ENCODE data around the gene AVL9.
A peak's percentile ranks its signal among the peaks of the same experiment; 100 is the strongest.
"Not testable (repeated sequence)": the region's sequence is repeated elsewhere in the genome, so short reads cannot be mapped to it uniquely, and the experiment has no call there.

Gene AVL9

DNA sequence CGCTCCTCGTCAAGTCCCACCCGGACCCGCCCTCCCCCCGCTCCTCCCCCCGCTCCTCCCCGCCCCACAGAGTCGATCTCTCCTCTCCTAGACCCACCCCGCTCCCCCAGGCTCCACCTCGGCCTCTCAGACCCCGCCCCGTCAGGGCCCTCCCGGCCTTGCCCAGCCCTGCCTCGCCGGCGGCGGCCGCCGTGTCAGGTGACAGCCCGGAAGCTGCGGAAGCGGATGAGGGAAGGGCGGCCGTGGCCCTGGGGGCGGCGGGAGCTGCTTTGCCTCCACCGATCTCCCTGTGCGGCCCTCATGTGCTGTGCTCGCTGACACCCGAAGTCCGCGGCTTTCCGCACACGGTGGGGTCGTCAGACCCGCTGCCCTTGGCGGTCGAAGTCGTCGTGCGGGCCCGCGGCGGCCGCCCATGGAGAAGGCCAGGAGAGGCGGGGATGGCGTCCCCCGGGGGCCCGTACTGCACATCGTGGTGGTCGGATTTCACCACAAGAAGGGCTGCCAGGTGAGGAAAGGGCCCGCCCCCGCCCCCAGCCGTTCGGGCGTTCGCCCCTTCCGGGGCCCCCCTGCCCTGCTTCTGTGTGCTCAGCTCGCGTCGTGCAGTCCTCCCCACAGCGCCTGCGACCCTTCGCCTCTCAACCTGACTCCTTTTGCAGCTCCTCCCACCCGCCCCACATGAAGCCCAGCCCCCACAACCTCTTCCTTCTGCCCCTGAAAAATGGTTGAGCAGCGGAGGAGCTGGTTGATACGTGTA, at the start of gene AVL9:
Gene AVL9 (plus strand): TSS at position 192 of the 754 bp plus-strand sequence. CDS start 221 bp downstream, at position 413.
- peak; percentile 99 for DNase-seq (ENCODE audit: low read depth)

GRCh38 chr7:32447218-32447617, 48.1 kb upstream of the AVL9 start:
- DNase-seq (ENCODE audit: low read depth), result no peak

- DNase-seq (ENCODE audit: low read depth), result no peak
These were observed 41.8 kb upstream of the AVL9 start for GRCh38 chr7:32453341-32454011.

GRCh38 chr7:32458025-32458424, 37.3 kb upstream of the AVL9 start:
- DNase-seq (ENCODE audit: low read depth), result no peak

GRCh38 chr7:32459788-32460187, 35.5 kb upstream of the AVL9 start:
- no peak for DNase-seq (ENCODE audit: low read depth)

DNA sequence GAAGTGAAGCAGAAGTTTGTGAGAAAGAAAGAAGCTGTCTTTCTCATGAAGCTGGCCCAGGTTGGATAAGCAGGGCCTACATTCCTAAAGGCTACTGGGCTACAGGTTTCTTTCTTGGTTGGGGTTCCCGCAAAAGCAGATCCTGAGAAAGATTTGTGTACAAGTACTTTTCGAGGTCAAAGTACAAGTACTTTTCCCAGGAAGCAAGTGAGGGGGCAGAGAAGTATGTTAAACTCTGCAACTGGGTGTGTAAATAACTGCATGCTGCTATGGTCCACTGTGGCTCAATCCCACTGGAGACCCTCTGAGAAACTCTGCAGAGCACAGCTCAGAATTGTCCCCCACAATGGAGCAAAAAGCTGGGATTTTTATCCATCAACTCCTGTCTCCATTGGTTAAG, 33.8 kb upstream of the AVL9 start:
- no peak for DNase-seq (ENCODE audit: low read depth)

- no peak for DNase-seq (ENCODE audit: low read depth)
These were observed 32.8 kb upstream of the AVL9 start for GRCh38 chr7:32462451-32462850.

GRCh38 chr7:32462977-32463376, 32.3 kb upstream of the AVL9 start:
- DNase-seq (ENCODE audit: low read depth), result no peak

DNA sequence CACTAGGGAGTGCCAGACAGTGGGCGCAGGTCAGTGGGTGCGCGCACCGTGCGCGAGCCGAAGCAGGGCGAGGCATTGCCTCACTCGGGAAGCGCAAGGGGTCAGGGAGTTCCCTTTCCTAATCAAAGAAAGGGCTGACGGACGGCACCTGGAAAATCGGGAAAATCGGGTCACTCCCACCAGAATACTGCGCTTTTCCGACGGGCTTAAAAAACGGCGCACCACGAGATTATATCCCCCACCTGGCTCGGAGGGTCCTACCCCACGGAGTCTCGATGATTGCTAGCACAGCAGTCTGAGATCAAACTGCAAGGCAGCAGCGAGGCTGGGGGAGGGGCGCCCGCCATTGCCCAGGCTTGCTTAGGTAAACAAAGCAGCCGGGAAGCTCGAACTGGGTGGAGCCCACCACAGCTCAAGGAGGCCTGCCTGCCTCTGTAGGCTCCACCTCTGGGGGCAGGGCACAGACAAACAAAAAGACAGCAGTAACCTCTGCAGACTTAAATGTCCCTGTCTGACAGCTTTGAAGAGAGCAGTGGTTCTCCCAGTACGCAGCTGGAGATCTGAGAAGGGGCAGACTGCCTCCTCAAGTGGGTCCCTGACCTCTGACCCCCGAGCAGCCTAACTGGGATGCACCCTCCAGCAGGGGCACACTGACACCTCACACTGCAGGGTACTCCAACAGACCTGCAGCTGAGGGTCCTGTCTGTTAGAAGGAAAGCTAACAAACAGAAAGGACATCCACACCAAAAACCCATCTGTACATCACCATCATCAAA, 30.5 kb upstream of the AVL9 start:
- not testable (repeated sequence) for DNase-seq (ENCODE audit: low read depth)

GRCh38 chr7:32470004-32470403, 25.3 kb upstream of the AVL9 start:
- not testable (repeated sequence) for DNase-seq (ENCODE audit: low read depth)

- no peak for DNase-seq (ENCODE audit: low read depth)
These were observed 24.4 kb upstream of the AVL9 start for GRCh38 chr7:32470871-32471270.

GRCh38 chr7:32472015-32472414, 23.3 kb upstream of the AVL9 start:
- no peak for DNase-seq (ENCODE audit: low read depth)

GRCh38 chr7:32474008-32474407, 21.3 kb upstream of the AVL9 start:
- DNase-seq (ENCODE audit: low read depth), result no peak

- no peak for DNase-seq (ENCODE audit: low read depth)
These were observed 18.3 kb upstream of the AVL9 start for GRCh38 chr7:32476816-32477648.

DNA sequence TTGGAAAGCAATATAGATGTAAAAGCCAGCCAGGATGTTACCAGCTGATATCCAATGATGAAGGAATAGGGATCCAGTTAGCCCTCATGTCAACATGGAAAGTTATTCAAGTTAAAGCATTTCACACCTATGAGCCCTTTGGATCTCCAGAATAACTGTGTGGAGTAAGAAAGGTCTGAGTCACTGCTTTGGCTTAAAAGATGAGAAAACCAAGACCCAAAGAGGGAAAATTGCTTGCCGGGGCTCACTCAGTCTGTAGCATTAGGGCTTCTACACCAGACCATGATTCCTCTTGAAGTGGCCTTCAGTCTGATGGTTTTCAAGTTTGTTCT, 17.7 kb upstream of the AVL9 start:
- no peak for DNase-seq (ENCODE audit: low read depth)

DNA sequence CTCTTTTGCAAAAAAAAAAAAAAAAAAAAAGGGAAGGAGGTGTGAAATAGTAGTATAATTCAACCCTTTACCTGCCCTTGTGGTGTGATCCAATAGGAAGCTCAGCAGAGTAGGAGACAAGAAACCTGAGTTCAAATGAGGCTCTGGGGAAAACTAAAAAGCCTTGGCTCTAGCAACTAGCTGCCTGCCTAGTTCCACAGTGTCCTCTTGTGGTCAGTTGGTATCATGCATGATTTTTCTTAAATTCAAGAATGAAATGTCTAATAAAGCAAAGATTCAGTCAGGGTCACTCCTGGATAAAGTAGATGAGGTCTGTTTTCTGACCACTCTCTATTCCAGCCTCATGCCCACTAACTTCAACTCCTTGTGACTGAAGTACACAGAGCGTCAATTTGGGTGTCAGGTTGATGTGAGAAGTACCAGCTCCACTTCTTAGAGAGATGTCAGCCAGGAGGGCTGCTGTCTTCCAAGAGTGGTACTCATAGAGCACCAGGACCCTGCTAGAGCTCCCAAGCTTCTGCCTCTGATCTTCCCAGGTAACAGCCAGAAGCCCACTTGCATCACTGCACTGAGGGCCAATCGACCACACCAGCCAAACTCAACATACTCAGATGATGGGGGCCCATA, 15.6 kb upstream of the AVL9 start:
- no peak for DNase-seq (ENCODE audit: low read depth)

GRCh38 chr7:32481176-32481575, 14.1 kb upstream of the AVL9 start:
- no peak for DNase-seq (ENCODE audit: low read depth)

GRCh38 chr7:32481921-32482320, 13.4 kb upstream of the AVL9 start:
- no peak for DNase-seq (ENCODE audit: low read depth)

DNA sequence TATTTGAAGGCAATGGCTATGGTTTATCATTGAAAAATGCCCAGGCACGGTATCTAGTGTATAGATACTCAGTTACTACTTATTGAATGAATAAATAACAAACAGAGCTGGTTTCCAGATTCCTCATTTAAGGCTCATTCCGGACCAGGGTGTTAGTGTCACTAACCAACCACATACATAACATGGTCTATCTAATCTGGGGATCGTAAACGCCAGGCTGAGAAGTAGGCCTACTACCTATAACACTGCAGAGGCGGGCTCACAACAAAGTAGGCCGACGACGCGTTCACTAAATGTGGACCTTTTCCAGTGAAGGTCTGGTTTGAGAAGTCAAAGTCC, 5.5 kb upstream of the AVL9 start:
- DNase-seq (ENCODE audit: low read depth), result no peak

DNA sequence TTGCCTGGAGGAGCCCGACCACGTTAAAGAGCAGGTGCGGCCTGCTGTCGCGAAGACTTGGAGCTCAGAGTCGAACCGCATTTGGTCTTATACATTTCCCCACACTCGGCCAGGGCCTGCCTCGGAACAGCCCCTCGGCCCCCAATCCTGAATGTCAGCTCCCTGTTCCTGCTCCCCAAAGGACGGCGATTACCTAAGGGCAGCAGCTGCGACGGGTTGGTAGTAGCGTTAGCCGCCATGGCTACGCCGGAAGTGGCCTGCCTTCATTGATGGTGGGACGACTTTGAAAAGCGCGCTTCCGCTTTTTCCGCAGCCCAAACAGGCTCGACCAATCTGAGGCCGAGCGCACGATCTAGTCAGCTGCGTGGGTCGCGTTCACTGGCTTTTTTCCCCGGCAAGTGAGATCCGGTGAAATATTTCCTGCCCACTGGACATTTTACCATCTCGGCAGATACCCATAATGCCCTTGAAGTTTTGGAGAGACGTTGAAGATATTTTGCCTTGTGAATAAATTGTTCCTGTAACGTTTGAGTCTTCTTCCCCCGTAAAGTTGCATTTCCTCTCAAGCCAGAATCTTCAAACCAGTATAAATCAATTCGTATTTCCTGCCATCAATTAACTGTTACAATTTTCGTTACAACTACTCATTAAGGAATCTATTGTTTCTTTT, 5.0 kb upstream of the AVL9 start, which contains the start of gene LSM5:
Gene LSM5 (minus strand): TSS at position 254 of the 670 bp plus-strand sequence. CDS start 15 bp downstream, at position 239.
- peak; percentile 80 for DNase-seq (ENCODE audit: low read depth)

- no peak for DNase-seq (ENCODE audit: low read depth)
These were observed 367 bp upstream of the AVL9 start for GRCh38 chr7:32494946-32495297.

Data from activated T-cell treated with anti-CD3 and anti-CD28 coated beads for 1 hour (primary cell).